HCT116 (cell line): ENCODE results near the gene HEXB. TPM values are rescaled to one million over a fixed set of nuclear protein-coding genes. Genes with fewer than 3 reads are reported as not detected.

Experiments
- ATAC-seq: fragments of 200-7000 bp; cut with Tn5 transposase; 2 replicates; pipeline ENCODE4 v1.9.1; 2020; ENCODE audit warnings: mild to moderate bottlenecking, moderate library complexity
- BruUV-seq: library from RNA; stranded (reverse); fragments of 400-500 nt; replicated peaks from 2 replicates; lab custom pipeline; 2021; lab: Mats Ljungman, UMichigan
- CTCF ChIA-PET: fragments of 300-600 bp; sonication (Branson Sonifier 250); formaldehyde crosslinking; loops from one replicate; lab custom pipeline; 2021; ENCODE audit warnings: antibody characterized with exemption; lab: Charles Lee
- POLR2A ChIA-PET: fragments of 300-600, 350-600 bp; sonication (Branson Sonifier 250); formaldehyde crosslinking; loops from one replicate; lab custom pipeline; 2021; ENCODE audit warnings: antibody characterized with exemption; lab: Charles Lee
- RAD21 ChIA-PET, 2 experiments: fragments of 300-600 bp; sonication (Branson Sonifier 250); formaldehyde crosslinking; loops; one replicate each; lab custom pipeline; 2023; ENCODE audit warnings: low total read pairs in 2 of 2; ENCODE audit not compliant: uncharacterized antibody in 2 of 2, unreplicated experiment in 2 of 2, low non-redundant PET in 1 of 2; lab: Charles Lee
- DNase-seq: peaks from one replicate; pipeline ENCODE4 v3.0.0-alpha.2; 2010; ENCODE audit warnings: low read depth, low spot score
- H2AFZ ChIP-seq: fragments of 200-600 bp; shearing (Covaris generic), sonication (generic); 2 replicates; pipeline ENCODE4 v1.6.1; 2017; ENCODE audit warnings: low read depth, mixed run types, mixed read lengths, antibody characterized with exemption, low read length; ENCODE audit not compliant: poor library complexity, severe bottlenecking
- H3K27ac ChIP-seq: 2 replicates; pipeline ENCODE4 v1.5.1; 2012; ENCODE audit warnings: low read depth, low read length
- H3K27me3 ChIP-seq: fragments of 200-600 bp; sonication (generic); 2 replicates; pipeline ENCODE4 v1.6.1; 2016; ENCODE audit warnings: mixed run types, low read length, mixed read lengths; ENCODE audit not compliant: insufficient read depth
- H3K36me3 ChIP-seq, 2 experiments: fragments of 200-500 bp in 1 of 2; fragments of 200-600 bp in 1 of 2; sonication (Bioruptor generic) in 1 of 2; sonication (generic) in 1 of 2; 2 replicates each; pipeline versions ENCODE4 v1.5.1 to v1.6.1; 2014 to 2016; ENCODE audit warnings: low read length in 2 of 2, inconsistent platforms in 1 of 2, mixed read lengths in 1 of 2, mixed run types in 1 of 2; ENCODE audit not compliant: insufficient read depth in 2 of 2, control insufficient read depth in 1 of 2
- H3K4me1 ChIP-seq, 2 experiments: fragments of 200-600 bp in 1 of 2; sonication (generic) in 1 of 2; 2 replicates each; pipeline versions ENCODE4 v1.5.1 to v1.6.1; 2012 to 2017; ENCODE audit warnings: low read length in 2 of 2, inconsistent platforms in 1 of 2, mild to moderate bottlenecking in 1 of 2, mixed read lengths in 1 of 2, mixed run types in 1 of 2, moderate library complexity in 1 of 2; ENCODE audit not compliant: insufficient read depth in 2 of 2, control insufficient read depth in 1 of 2
- H3K4me2 ChIP-seq: fragments of 200-600 bp; sonication (generic); 2 replicates; pipeline ENCODE4 v1.6.1; 2017; ENCODE audit warnings: mixed run types, low read length, mixed read lengths
- H3K4me3 ChIP-seq, 2 experiments: fragments of 200-600 bp in 1 of 2; sonication (generic) in 1 of 2; replicated peaks in 1 of 2; 2 replicates each; pipeline ENCODE4 v1.5.1; 2011 to 2016; ENCODE audit warnings: low read length in 2 of 2, control low read depth in 1 of 2, low read depth in 1 of 2, mild to moderate bottlenecking in 1 of 2, mixed read lengths in 1 of 2, mixed run types in 1 of 2
- H3K79me2 ChIP-seq: fragments of 200-600 bp; sonication (generic); 2 replicates; pipeline ENCODE4 v1.6.1; 2017; ENCODE audit warnings: mild to moderate bottlenecking, mixed run types, low read length, moderate library complexity, mixed read lengths; ENCODE audit not compliant: insufficient read depth
- H3K9ac ChIP-seq: fragments of 200-600 bp; sonication (generic); 2 replicates; pipeline ENCODE4 v1.6.1; 2016; ENCODE audit warnings: low read length, mixed read lengths
- H3K9me2 ChIP-seq: fragments of 200-600 bp; sonication (generic), shearing (Covaris generic); 2 replicates; pipeline ENCODE4 v1.6.1; 2017; ENCODE audit warnings: mixed run types, mild to moderate bottlenecking, moderate library complexity; ENCODE audit not compliant: insufficient read depth
- H3K9me3 ChIP-seq, 2 experiments: fragments of 200-500 bp in 1 of 2; fragments of 200-600 bp in 1 of 2; sonication (Bioruptor generic) in 1 of 2; sonication (generic) in 1 of 2; 2 replicates each; pipeline ENCODE4 v1.6.1; 2014 to 2017; ENCODE audit warnings: low read length in 2 of 2, mixed read lengths in 2 of 2, inconsistent platforms in 1 of 2, low read depth in 1 of 2, mild to moderate bottlenecking in 1 of 2, mixed run types in 1 of 2, moderate library complexity in 1 of 2; ENCODE audit not compliant: control insufficient read depth in 1 of 2, insufficient read depth in 1 of 2
- H4K20me1 ChIP-seq: fragments of 200-600 bp; sonication (generic), shearing (Covaris generic); 2 replicates; pipeline ENCODE4 v1.6.1; 2017; ENCODE audit warnings: mixed run types, mild to moderate bottlenecking, moderate library complexity; ENCODE audit not compliant: insufficient read depth
- CEBPB ChIP-seq: IDR thresholded peaks from 2 replicates; pipeline ENCODE4 v1.6.1; 2012; ENCODE audit warnings: low read depth
- CTCF ChIP-seq, 3 experiments: fragments of 200-600 bp in 1 of 3; sonication (generic) in 1 of 3; IDR thresholded peaks in 2 of 3; conservative IDR thresholded peaks in 1 of 3; 2 replicates each; pipeline ENCODE4 v1.5.1; 2012 to 2017; ENCODE audit warnings: low read depth in 2 of 3, low read length in 2 of 3, antibody characterized with exemption in 1 of 3, borderline replicate concordance in 1 of 3, control low read depth in 1 of 3, mild to moderate bottlenecking in 1 of 3, mixed read lengths in 1 of 3, mixed run types in 1 of 3, moderate library complexity in 1 of 3; ENCODE audit not compliant: insufficient read depth in 1 of 3
- EZH2phosphoT487 ChIP-seq: fragments of 200-600 bp; IDR thresholded peaks from 2 replicates; pipeline ENCODE4 v1.6.1; 2018; ENCODE audit warnings: antibody characterized with exemption, borderline replicate concordance
- MAX ChIP-seq: IDR thresholded peaks from 2 replicates; pipeline ENCODE4 v1.6.1; 2012
- POLR2AphosphoS5 ChIP-seq: IDR thresholded peaks from 2 replicates; pipeline ENCODE4 v1.6.1; 2011; ENCODE audit warnings: mild to moderate bottlenecking, low read depth, low read length, moderate library complexity
- RAD21 ChIP-seq: IDR thresholded peaks from 2 replicates; pipeline ENCODE4 v1.6.1; 2012; ENCODE audit warnings: low read depth, mild to moderate bottlenecking
- REST ChIP-seq: IDR thresholded peaks from 2 replicates; pipeline ENCODE4 v1.6.1; 2012; ENCODE audit warnings: low read depth
- SRF ChIP-seq: IDR thresholded peaks from 2 replicates; pipeline ENCODE4 v1.6.1; 2012; ENCODE audit warnings: low read depth
- TCF7L2 ChIP-seq: IDR thresholded peaks from 2 replicates; pipeline ENCODE4 v1.7.0; 2011; ENCODE audit warnings: borderline replicate concordance, inconsistent platforms; ENCODE audit not compliant: insufficient read depth, insufficient read length; ENCODE audit errors: extremely low read depth
- ZNF274 ChIP-seq: fragments of 200-500 bp; sonication (Bioruptor generic); IDR thresholded peaks from 2 replicates; pipeline ENCODE4 v1.6.1; 2014; ENCODE audit warnings: mild to moderate bottlenecking, low read depth, low read length, inconsistent platforms
- intact Hi-C: fragments of 100-400 bp; cut with micrococcal nuclease; formaldehyde crosslinking; loops from 2 replicates; pipeline ENCODE4 v1.10.0; 2022
- total RNA-seq: library from RNA; stranded (reverse); gene quantifications from one replicate; pipeline ENCODE4 v1.2.1, GENCODE V29; 2021; ENCODE audit not compliant: unreplicated experiment

HEXB gene
- total RNA-seq, 1 experiment from 2014 or later: 123 TPM

- ChIA-PET CTCF (interaction anchor here (1.0 to 3.5 kb wide), 8 partner anchors 18 to 740 kb away, joined by 3 to 11 read pairs (median 4); no protein-coding TSS in a partner anchor), RAD21 (no interaction called here), POLR2A (interaction anchor here (0.6 to 1.7 kb wide), 2 partner anchors 66 to 740 kb away, joined by 3 to 4 read pairs; no protein-coding TSS in a partner anchor)
- peak overlapping the region; percentile 84 for H2AFZ ChIP-seq
- H3K4me3 ChIP-seq: peak overlapping the region; percentile 69 to 82
- peak overlapping the region; percentile 92 for H3K27ac ChIP-seq
- no peaks in the 10 kb centered on the region for H3K9me2 ChIP-seq
- H3K27me3 ChIP-seq: no peaks in the 10 kb centered on the region
- peaks cover 41 to 56% of the 10 kb centered on the region in 2 experiments for H3K4me1 ChIP-seq
- no peaks in the 10 kb centered on the region for H3K36me3 ChIP-seq
- DNase-seq (peak; percentile 43), ATAC-seq (no peak)
- peak overlapping the region; percentile 96 for H3K4me2 ChIP-seq
- no TSS peak for BruUV-seq
- TF ChIP-seq CTCF (IDR thresholded peaks at IDR 0.05 in 2 of 3, conservative IDR thresholded peaks at IDR 0.05 in 1 of 3; ENCODE audit: borderline replicate concordance in 1 of 3, insufficient read depth in 1 of 3, low read depth in 2 of 3, low read length in 2 of 3) (peak; percentile 44 to 69 (median 53); a peak in 5 of 6 replicates), RAD21 (peak; percentile 87), TCF7L2 (no peak)
- H4K20me1 ChIP-seq: peaks cover 5% of the 10 kb centered on the region; the same call in 1 of the 2 replicates
- H3K9ac ChIP-seq: peak overlapping the region; percentile 69; the same call in 1 of the 2 replicates
- peaks cover 29% of the 10 kb centered on the region for H3K79me2 ChIP-seq
- intact Hi-C loops: loop anchor here (2.0 to 10.0 kb wide), 4 partner anchors 247 to 827 kb away; no protein-coding TSS in a partner anchor
- no peaks in the 10 kb centered on the region for H3K9me3 ChIP-seq
Measured at GRCh38 chr5:74641735-74642542, 43.1 kb upstream of the HEXB start.

GRCh38 chr5:74642543-74642863 lies 42.5 kb upstream of the HEXB start:
- DNase-seq (no peak), ATAC-seq (no peak)
- BruUV-seq: no TSS peak
- Histone ChIP-seq H2AFZ (peak overlapping the region; percentile 84), H3K27me3 (no peaks in the 10 kb centered on the region), H3K27ac (no peak overlapping the region), H4K20me1 (peaks cover 5% of the 10 kb centered on the region; the same call in 1 of the 2 replicates), H3K79me2 (peaks cover 23% of the 10 kb centered on the region), H3K36me3 (no peaks in the 10 kb centered on the region), H3K4me2 (peak overlapping the region; percentile 96), H3K9me2 (no peaks in the 10 kb centered on the region), H3K4me1 (peaks cover 42 to 61% of the 10 kb centered on the region in 2 experiments), H3K9ac (no peak overlapping the region), H3K4me3 (no peak overlapping the region)
- ChIA-PET RAD21 (no interaction called here), POLR2A (no interaction called here), CTCF (interaction anchor here (1.0 to 3.5 kb wide), 5 partner anchors 18 to 741 kb away, joined by 3 to 11 read pairs (median 4); no protein-coding TSS in a partner anchor)
- intact Hi-C loops: loop anchor here (5.0 to 10.0 kb wide), 3 partner anchors 300 to 828 kb away; no protein-coding TSS in a partner anchor
- TF ChIP-seq EZH2phosphoT487 (no peak), SRF (no peak), CEBPB (no peak), POLR2AphosphoS5 (no peak), TCF7L2 (no peak), MAX (no peak), ZNF274 (no peak), REST (no peak), RAD21 (no peak)
- TF ChIP-seq, all 23 proteins: peak for 0
- no peaks in the 10 kb centered on the region for H3K9me3 ChIP-seq
